CD14-positive monocyte (primary cell): ENCODE data around the gene ZNF716. TPM values are rescaled to one million over a fixed set of nuclear protein-coding genes. Genes with fewer than 3 reads are reported as not detected.

Experiments
- DNase-seq, 3 donors: peaks; one replicate each; pipeline ENCODE4 v3.0.0-alpha.2; 2011 to 2022
- H2AFZ ChIP-seq: 2 replicates; pipeline ENCODE4 v1.6.0; 2012; ENCODE audit warnings: mild to moderate bottlenecking, low read depth, low read length, inconsistent platforms; ENCODE audit not compliant: insufficient read depth, poor library complexity, severe bottlenecking
- H3K27ac ChIP-seq, 2 donors: 1 replicate in 1 of 2; 2 replicates in 1 of 2; pipeline ENCODE4 v1.5.1; 2012 to 2013; ENCODE audit warnings: low read length in 2 of 2, control low read depth in 1 of 2, inconsistent platforms in 1 of 2, low read depth in 1 of 2, mild to moderate bottlenecking in 1 of 2
- H3K27me3 ChIP-seq, 2 donors: one replicate each; pipeline versions ENCODE4 v1.6.0 to v1.6.1; 2011 to 2013; ENCODE audit warnings: low read length in 2 of 2; ENCODE audit not compliant: control insufficient read depth in 2 of 2, insufficient read depth in 2 of 2
- H3K36me3 ChIP-seq, 2 donors: replicated peaks in 1 of 2; 1 replicate in 1 of 2; 2 replicates in 1 of 2; pipeline versions ENCODE4 v1.5.1 to v1.6.1; 2012 to 2013; ENCODE audit warnings: low read length in 2 of 2, control low read depth in 1 of 2, inconsistent platforms in 1 of 2, mild to moderate bottlenecking in 1 of 2; ENCODE audit not compliant: insufficient read depth in 2 of 2, control insufficient read depth in 1 of 2
- H3K4me1 ChIP-seq, 2 donors: 1 replicate in 1 of 2; 2 replicates in 1 of 2; pipeline versions ENCODE4 v1.5.1 to v1.6.1; 2012 to 2013; ENCODE audit warnings: low read length in 2 of 2, control low read depth in 1 of 2, inconsistent platforms in 1 of 2, mild to moderate bottlenecking in 1 of 2, moderate library complexity in 1 of 2; ENCODE audit not compliant: insufficient read depth in 2 of 2, control insufficient read depth in 1 of 2
- H3K4me2 ChIP-seq: replicated peaks from 2 replicates; pipeline ENCODE3; 2012; ENCODE audit warnings: low read length, moderate library complexity, mild to moderate bottlenecking; ENCODE audit not compliant: poor library complexity, severe bottlenecking; ENCODE audit errors: extremely low read depth
- H3K4me3 ChIP-seq, 3 experiments: fragments of 200-600 bp in 1 of 3; sonication (generic) in 1 of 3; replicated peaks in 1 of 3; 1 replicate in 2 of 3; 2 replicates in 1 of 3; pipeline ENCODE4 v1.5.1; 2011 to 2013; ENCODE audit warnings: low read length in 3 of 3, mild to moderate bottlenecking in 3 of 3, control low read depth in 2 of 3, low read depth in 2 of 3, inconsistent platforms in 1 of 3, moderate library complexity in 1 of 3
- H3K79me2 ChIP-seq: 2 replicates; pipeline ENCODE4 v1.6.0; 2012; ENCODE audit warnings: mild to moderate bottlenecking, control low read depth, inconsistent platforms, low read length, moderate library complexity; ENCODE audit not compliant: insufficient read depth
- H3K9ac ChIP-seq: 2 replicates; pipeline ENCODE4 v1.6.0; 2017; ENCODE audit warnings: low read length, mild to moderate bottlenecking; ENCODE audit not compliant: insufficient read depth, poor library complexity, severe bottlenecking
- H3K9me3 ChIP-seq, 2 donors: replicated peaks in 1 of 2; 1 replicate in 1 of 2; 2 replicates in 1 of 2; pipeline versions ENCODE4 v1.5.1 to v1.6.1; 2012 to 2013; ENCODE audit warnings: low read length in 2 of 2, control low read depth in 1 of 2; ENCODE audit not compliant: control insufficient read depth in 1 of 2, insufficient read depth in 1 of 2
- H4K20me1 ChIP-seq: 2 replicates; pipeline ENCODE4 v1.6.0; 2012; ENCODE audit warnings: mild to moderate bottlenecking, low read length, control low read depth, moderate library complexity; ENCODE audit not compliant: insufficient read depth
- H3K27ac Mint-ChIP-seq, 7 donors: one replicate each; pipeline ENCODE4 v1.8.0; 2020; ENCODE audit warnings: mild to moderate bottlenecking in 7 of 7, mixed read lengths in 7 of 7, moderate library complexity in 6 of 7, inconsistent platforms in 2 of 7
- H3K27me3 Mint-ChIP-seq, 3 donors: one replicate each; pipeline ENCODE4 v1.8.0; 2021 to 2022; ENCODE audit warnings: low read depth in 3 of 3, mild to moderate bottlenecking in 3 of 3, mixed read lengths in 3 of 3, moderate library complexity in 3 of 3, inconsistent platforms in 1 of 3
- H3K36me3 Mint-ChIP-seq, 2 donors: one replicate each; pipeline ENCODE4 v1.8.0; 2020; ENCODE audit warnings: mixed read lengths in 2 of 2, inconsistent platforms in 1 of 2, mild to moderate bottlenecking in 1 of 2
- H3K4me1 Mint-ChIP-seq: one replicate; pipeline ENCODE4 v1.8.0; 2020; ENCODE audit warnings: mild to moderate bottlenecking, mixed read lengths
- H3K4me3 Mint-ChIP-seq, 2 donors: one replicate each; pipeline ENCODE4 v1.8.0; 2020; ENCODE audit warnings: mild to moderate bottlenecking in 2 of 2, mixed read lengths in 2 of 2, moderate library complexity in 1 of 2
- H3K9me3 Mint-ChIP-seq, 7 donors: one replicate each; pipeline ENCODE4 v1.8.0; 2020 to 2022; ENCODE audit warnings: mixed read lengths in 7 of 7, mild to moderate bottlenecking in 6 of 7, moderate library complexity in 6 of 7, inconsistent platforms in 2 of 7
- WGBS: methylation state at CpG from one replicate; pipeline ENCODE4 v1.1.5; 2013; ENCODE audit warnings: missing lambda C conversion rate; ENCODE audit not compliant: insufficient coverage; 5-methylcytosine and 5-hydroxymethylcytosine counted together
- intact Hi-C, 2 donors: fragments of 100-400 bp; cut with micrococcal nuclease; formaldehyde crosslinking; loops; one replicate each; pipeline versions ENCODE4 v1.15.0 to v1.15.1; 2023
- polyA plus RNA-seq, 3 donors: library from polyadenylated mRNA; depleted of rRNA in 1 of 3; unstranded in 2 of 3; stranded (reverse) in 1 of 3; fragments of 300-500 nt in 2 of 3; fragments of >200 nt in 1 of 3; fragmentation: Illumina TruSeq in 2 of 3; gene quantifications; 1 replicate in 2 of 3; 2 replicates in 1 of 3; pipeline ENCODE4 v1.2.3, GENCODE V29; 2012 to 2021
- TF ChIP-seq, protein P1 (sequence below): fragments of 200-600 bp; IDR thresholded peaks from one replicate; pipeline ENCODE4 v1.8.0; 2022; ENCODE audit warnings: antibody characterized with exemption, mild to moderate bottlenecking

The ZNF716 gene
- polyA plus RNA-seq, 3 donors = not detected

DNA sequence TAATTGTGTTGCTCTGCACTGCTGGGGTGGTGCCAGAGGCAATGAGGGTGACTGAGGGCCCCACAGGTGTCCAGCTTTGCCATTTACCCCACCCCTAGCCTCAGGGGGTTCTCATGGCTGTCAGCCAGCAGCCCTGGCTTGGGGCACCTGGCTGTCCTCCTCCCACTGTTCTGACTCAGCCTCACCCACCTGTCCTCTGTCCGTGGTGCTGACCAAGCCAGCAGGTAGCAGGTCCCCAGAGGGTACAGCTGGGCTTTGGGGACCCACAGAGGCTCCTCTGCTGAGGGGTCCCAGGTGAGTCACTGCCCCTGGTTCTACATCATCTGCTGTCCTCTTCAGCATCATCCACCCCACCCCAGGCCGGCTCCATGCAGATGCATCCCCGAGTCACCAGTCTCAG lies 32.2 kb upstream of the ZNF716 start:
- Mint-ChIP-seq H3K4me3 (no peak overlapping the region), H3K27me3 (no peaks in the 10 kb centered on the region)

DNA sequence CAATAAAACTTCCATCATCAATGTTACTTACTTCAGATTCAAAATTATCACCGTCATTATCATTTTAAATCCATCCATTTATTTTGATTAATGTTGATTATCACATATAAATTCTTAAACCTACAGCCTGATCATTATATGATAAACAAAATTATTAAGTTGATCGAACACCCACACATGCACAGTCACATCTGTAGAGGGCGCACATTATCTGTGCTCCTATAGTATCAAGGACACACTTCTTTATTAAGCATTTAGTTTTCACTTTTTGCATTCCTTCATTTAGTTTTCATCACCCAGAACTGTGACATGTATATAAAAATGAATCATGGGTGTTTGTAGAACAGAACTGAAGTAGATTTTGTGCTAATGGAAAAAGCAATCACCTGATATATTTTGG lies 26.2 kb upstream of the ZNF716 start:
- no peak overlapping the region for H3K27ac ChIP-seq
- Mint-ChIP-seq H3K9me3 (peaks cover 15 to 54% (median 29%) of the 10 kb centered on the region in 7 donors), H3K36me3 (no peaks in the 10 kb centered on the region), H3K27me3 (peaks cover 0 to 2% (median 0%) of the 10 kb centered on the region in 3 donors), H3K4me1 (no peaks in the 10 kb centered on the region), H3K4me3 (no peak overlapping the region), H3K27ac (no peak overlapping the region)
- H3K9ac ChIP-seq = no peak overlapping the region
- no peak overlapping the region for H3K4me3 ChIP-seq
- no peaks in the 10 kb centered on the region for H3K36me3 ChIP-seq
- H2AFZ ChIP-seq = no peak overlapping the region
- no peaks in the 10 kb centered on the region for H4K20me1 ChIP-seq
- no peak overlapping the region for H3K4me2 ChIP-seq
- intact Hi-C loops = no loop called here
- peaks cover 53 to 54% of the 10 kb centered on the region in 2 donors for H3K9me3 ChIP-seq
- WGBS = no CpG with 5 or more reads among the region's 3 CpGs
- no peak for DNase-seq
- no peaks in the 10 kb centered on the region for H3K79me2 ChIP-seq
- no peaks in the 10 kb centered on the region for H3K4me1 ChIP-seq
- TF ChIP-seq, protein P1, sequence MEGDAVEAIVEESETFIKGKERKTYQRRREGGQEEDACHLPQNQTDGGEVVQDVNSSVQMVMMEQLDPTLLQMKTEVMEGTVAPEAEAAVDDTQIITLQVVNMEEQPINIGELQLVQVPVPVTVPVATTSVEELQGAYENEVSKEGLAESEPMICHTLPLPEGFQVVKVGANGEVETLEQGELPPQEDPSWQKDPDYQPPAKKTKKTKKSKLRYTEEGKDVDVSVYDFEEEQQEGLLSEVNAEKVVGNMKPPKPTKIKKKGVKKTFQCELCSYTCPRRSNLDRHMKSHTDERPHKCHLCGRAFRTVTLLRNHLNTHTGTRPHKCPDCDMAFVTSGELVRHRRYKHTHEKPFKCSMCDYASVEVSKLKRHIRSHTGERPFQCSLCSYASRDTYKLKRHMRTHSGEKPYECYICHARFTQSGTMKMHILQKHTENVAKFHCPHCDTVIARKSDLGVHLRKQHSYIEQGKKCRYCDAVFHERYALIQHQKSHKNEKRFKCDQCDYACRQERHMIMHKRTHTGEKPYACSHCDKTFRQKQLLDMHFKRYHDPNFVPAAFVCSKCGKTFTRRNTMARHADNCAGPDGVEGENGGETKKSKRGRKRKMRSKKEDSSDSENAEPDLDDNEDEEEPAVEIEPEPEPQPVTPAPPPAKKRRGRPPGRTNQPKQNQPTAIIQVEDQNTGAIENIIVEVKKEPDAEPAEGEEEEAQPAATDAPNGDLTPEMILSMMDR = no peak
- no peaks in the 10 kb centered on the region for H3K27me3 ChIP-seq

More for the DNA sequence above, 32.2 kb upstream of the ZNF716 start:
- Histone ChIP-seq H4K20me1 (no peaks in the 10 kb centered on the region), H3K4me2 (no peak overlapping the region), H3K36me3 (no peaks in the 10 kb centered on the region), H3K4me1 (no peaks in the 10 kb centered on the region), H3K9ac (no peak overlapping the region), H2AFZ (no peak overlapping the region), H3K9me3 (peaks cover 42 to 62% of the 10 kb centered on the region in 2 donors), H3K27ac (no peak overlapping the region), H3K4me3 (no peak overlapping the region), H3K27me3 (no peaks in the 10 kb centered on the region), H3K79me2 (no peaks in the 10 kb centered on the region)
- no peak overlapping the region for H3K27ac Mint-ChIP-seq
- TF ChIP-seq, protein P1 = no peak
- peaks cover 18 to 62% (median 48%) of the 10 kb centered on the region in 7 donors for H3K9me3 Mint-ChIP-seq
- DNase-seq = no peak
- H3K4me1 Mint-ChIP-seq = no peaks in the 10 kb centered on the region
- intact Hi-C loops = loop anchor here in 1 of 2 donors (1.0 kb wide), 1 partner anchor 8 kb away; no protein-coding TSS in a partner anchor
- 14% methylated on average over 1 of the region's 3 CpGs for WGBS
- H3K36me3 Mint-ChIP-seq = no peaks in the 10 kb centered on the region
